Thyroid gland (tissue), 4 donors: ENCODE results near the gene MMEL1. TPM values are rescaled to one million over a fixed set of nuclear protein-coding genes. Genes with fewer than 3 reads are reported as not detected.

ENCODE experiments used
- DNase-seq, 2 donors: peaks; one replicate each; pipeline ENCODE4 v3.0.0-alpha.2; 2019
- H3K27ac ChIP-seq, 3 donors: fragments of 200-600 bp; sonication (generic); 1 replicate in 2 of 3; 2 replicates in 1 of 3; pipeline ENCODE4 v1.5.1; 2016 to 2019; ENCODE audit warnings: mild to moderate bottlenecking in 1 of 3, moderate library complexity in 1 of 3
- H3K27me3 ChIP-seq: fragments of 200-600 bp; sonication (generic); one replicate; pipeline ENCODE4 v1.5.1; 2019
- H3K36me3 ChIP-seq, 2 donors: fragments of 200-600 bp; sonication (generic); one replicate each; pipeline ENCODE4 v1.5.1; 2016 to 2019
- H3K4me1 ChIP-seq, 2 donors: fragments of 200-600 bp; sonication (generic); one replicate each; pipeline ENCODE4 v1.5.1; 2017 to 2019
- H3K4me3 ChIP-seq, 3 donors: fragments of 200-600 bp; sonication (generic); replicated peaks in 1 of 3; 1 replicate in 2 of 3; 2 replicates in 1 of 3; pipeline ENCODE4 v1.5.1; 2016; ENCODE audit warnings: mild to moderate bottlenecking in 1 of 3
- H3K9me3 ChIP-seq: fragments of 200-600 bp; sonication (generic); one replicate; pipeline ENCODE4 v1.5.1; 2017
- CTCF ChIP-seq, 6 experiments: fragments of 200-600 bp in 3 of 6; fragments of 450-650 bp in 3 of 6; sonication (generic) in 3 of 6; IDR thresholded peaks; one replicate each; pipeline ENCODE4 v1.5.1; 2016 to 2019; ENCODE audit warnings: antibody characterized with exemption in 6 of 6, mild to moderate bottlenecking in 2 of 6, inconsistent platforms in 1 of 6, moderate library complexity in 1 of 6
- POLR2A ChIP-seq, 2 donors: fragments of 450-650 bp; IDR thresholded peaks; one replicate each; pipeline ENCODE4 v1.6.1; 2017; ENCODE audit warnings: antibody characterized with exemption in 2 of 2, mild to moderate bottlenecking in 2 of 2, moderate library complexity in 1 of 2
- WGBS, 2 donors: methylation state at CpG; one replicate each; pipeline ENCODE4 v1.1.5; 2017; 5-methylcytosine and 5-hydroxymethylcytosine counted together
- intact Hi-C: fragments of 100-400 bp; cut with DNase I; formaldehyde crosslinking; loops from one replicate; pipeline ENCODE4 v1.15.1; 2023
- total RNA-seq, 4 donors: library from RNA; depleted of rRNA; stranded (reverse); fragments of >200 nt; gene quantifications; one replicate each; pipeline ENCODE4 v1.2.3, GENCODE V29; 2016

The MMEL1 gene
- total RNA-seq, 4 donors from 2014 or later, result 0.98 to 2.5 (median 2.0) TPM; not detected in 1

- WGBS, 2 donors, result 44 to 84% methylated on average over 8 to 10 of the region's 15 CpGs
- peak in 1 of 2 donors; percentile 2 for DNase-seq
- no peak overlapping the region for H3K27ac ChIP-seq
- peaks cover 2 to 19% of the 10 kb centered on the region in 2 donors for H3K4me1 ChIP-seq
- no peaks in the 10 kb centered on the region for H3K9me3 ChIP-seq
- H3K4me3 ChIP-seq, result no peak overlapping the region
- no peak for TF ChIP-seq CTCF (IDR thresholded peaks at IDR 0.05)
- no peak for TF ChIP-seq POLR2A (IDR thresholded peaks at IDR 0.05)
- no peaks in the 10 kb centered on the region for H3K27me3 ChIP-seq
- H3K36me3 ChIP-seq, result no peaks in the 10 kb centered on the region
- intact Hi-C loops, result loop anchor here (5.0 kb wide), 1 partner anchor 45 kb away; no protein-coding TSS in a partner anchor
Measured at GRCh38 chr1:2592672-2593071, 40.1 kb downstream of the MMEL1 start.

- intact Hi-C loops, result loop anchor here (5.0 kb wide), 1 partner anchor 46 kb away; no protein-coding TSS in a partner anchor
Measured at GRCh38 chr1:2591581-2592261, 41.1 kb downstream of the MMEL1 start.

GRCh38 chr1:2591233-2591580 is 41.6 kb downstream of the MMEL1 start:
- no peaks in the 10 kb centered on the region for H3K36me3 ChIP-seq
- WGBS, 2 donors, result 93 to 94% methylated on average over 5 of the region's 5 CpGs
- no peaks in the 10 kb centered on the region for H3K9me3 ChIP-seq
- H3K4me3 ChIP-seq, result no peak overlapping the region
- H3K4me1 ChIP-seq, result peaks cover 9 to 25% of the 10 kb centered on the region in 2 donors
- TF ChIP-seq CTCF (IDR thresholded peaks at IDR 0.05), result no peak
- DNase-seq, result no peak
- intact Hi-C loops, result loop anchor here (5.0 kb wide), 1 partner anchor 46 kb away; no protein-coding TSS in a partner anchor
- no peaks in the 10 kb centered on the region for H3K27me3 ChIP-seq
- H3K27ac ChIP-seq, result no peak overlapping the region

More at GRCh38 chr1:2591581-2592261, 41.1 kb downstream of the MMEL1 start:
- Histone ChIP-seq H3K27me3 (no peaks in the 10 kb centered on the region), H3K27ac (no peak overlapping the region), H3K4me1 (peaks cover 9 to 25% of the 10 kb centered on the region in 2 donors), H3K36me3 (no peaks in the 10 kb centered on the region), H3K9me3 (no peaks in the 10 kb centered on the region), H3K4me3 (no peak overlapping the region)
- 82 to 92% methylated on average over 9 to 10 of the region's 12 CpGs for WGBS, 2 donors
- TF ChIP-seq POLR2A (IDR thresholded peaks at IDR 0.05), result no peak
- TF ChIP-seq CTCF (IDR thresholded peaks at IDR 0.05), result no peak
- DNase-seq, result peak in 1 of 2 donors; percentile 1

GRCh38 chr1:2590233-2591141 is 42.3 kb downstream of the MMEL1 start:
- Histone ChIP-seq H3K4me3 (no peak overlapping the region), H3K9me3 (no peaks in the 10 kb centered on the region), H3K4me1 (peaks cover 12 to 28% of the 10 kb centered on the region in 2 donors), H3K27ac (no peak overlapping the region), H3K36me3 (no peaks in the 10 kb centered on the region), H3K27me3 (no peaks in the 10 kb centered on the region)
- TF ChIP-seq CTCF (IDR thresholded peaks at IDR 0.05), result no peak
- 97 to 98% methylated on average over 17 to 31 of the region's 31 CpGs for WGBS, 2 donors
- intact Hi-C loops, result loop anchor here (5.0 kb wide), 1 partner anchor 47 kb away; no protein-coding TSS in a partner anchor
- no peak for DNase-seq
